ENCODE results near the gene OR1S1.
"Not testable (repeated sequence)": the region's sequence is repeated elsewhere in the genome, so short reads cannot be mapped to it uniquely, and the experiment has no call there.

Gene OR1S1

DNA sequence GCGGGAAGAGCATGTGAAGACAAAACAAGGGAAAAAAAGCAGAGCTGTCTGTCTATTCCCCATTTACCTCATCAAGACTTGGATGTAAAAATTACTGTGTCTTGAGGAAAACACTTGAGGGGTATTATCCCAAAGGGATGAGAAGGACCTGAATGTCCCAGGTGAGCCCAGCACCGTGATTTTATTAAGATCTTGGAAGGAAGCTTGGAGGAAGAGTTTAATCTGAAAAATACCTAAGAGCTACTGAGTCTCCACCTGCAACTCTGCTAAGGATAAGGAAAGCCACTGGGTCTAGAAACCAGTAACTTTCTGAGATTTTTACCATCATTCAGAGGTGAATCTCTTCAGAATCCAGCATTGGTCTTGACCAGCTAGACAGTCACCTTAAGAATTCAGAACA lies at the start of gene OR1S1:
Gene OR1S1 (plus strand): TSS at position 301 of the 400 bp plus-strand sequence.
- not testable (repeated sequence) for H2AFZ ChIP-seq (ENCODE audit: low read length, unreplicated experiment); H3K4me3 ChIP-seq (ENCODE audit: low read depth, low read length); H3K27me3 ChIP-seq (ENCODE audit: insufficient read depth, low read length); H3K36me3 ChIP-seq (ENCODE audit: insufficient read depth, low read length); H3K27ac ChIP-seq (ENCODE audit: low read depth, low read length); H3K79me2 ChIP-seq (ENCODE audit: control insufficient read depth, insufficient read depth, low read length, unreplicated experiment); H3K4me1 ChIP-seq (ENCODE audit: control insufficient read depth, insufficient read depth, low read length, unreplicated experiment)

DNA sequence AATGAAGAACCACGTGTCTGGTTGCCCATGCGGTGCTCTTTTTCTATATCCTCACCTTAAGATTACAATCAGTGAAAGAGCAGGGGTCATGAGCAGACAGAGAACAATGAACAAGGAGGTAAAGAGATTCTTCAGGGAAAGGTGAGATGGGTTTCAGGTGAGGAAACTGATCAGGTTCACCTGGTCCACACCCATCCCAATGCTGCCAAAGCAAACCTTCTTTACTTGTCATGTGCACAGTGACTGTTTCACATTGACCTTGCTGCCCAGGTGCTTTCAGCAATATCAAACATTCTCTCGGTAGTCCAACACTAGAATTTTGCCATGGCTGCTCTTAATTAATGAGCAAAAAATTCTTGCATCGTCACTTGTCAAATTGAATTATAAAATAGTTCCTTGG lies 48.1 kb upstream of the OR1S1 start:
- no peak overlapping the region for H2AFZ ChIP-seq (ENCODE audit: low read length, unreplicated experiment)
- H3K4me1 ChIP-seq (ENCODE audit: control insufficient read depth, insufficient read depth, low read length, unreplicated experiment), result no peaks in the 10 kb centered on the region

DNA sequence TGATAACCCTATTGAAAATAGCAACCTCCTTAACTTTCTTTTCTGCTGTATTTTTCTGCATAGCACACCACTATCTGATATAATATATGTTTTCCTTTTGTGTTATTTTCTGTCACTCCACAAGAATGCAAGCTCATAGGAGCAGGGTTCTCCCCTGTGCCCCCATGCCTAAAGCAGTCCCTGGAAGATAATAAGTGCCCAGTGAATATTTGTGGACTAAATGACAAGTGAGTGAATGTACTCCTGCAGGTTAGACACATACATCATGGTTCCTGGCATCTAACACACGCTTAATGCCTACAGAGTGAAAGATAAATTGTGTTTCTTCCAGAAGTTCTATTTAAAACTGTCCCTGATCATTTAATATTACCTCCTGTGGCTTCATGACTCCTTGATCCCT lies 47.5 kb upstream of the OR1S1 start:
- H3K27me3 ChIP-seq (ENCODE audit: insufficient read depth, low read length), result peaks cover 39% of the 10 kb centered on the region
- H3K4me1 ChIP-seq (ENCODE audit: control insufficient read depth, insufficient read depth, low read length, unreplicated experiment), result no peaks in the 10 kb centered on the region
- H3K36me3 ChIP-seq (ENCODE audit: insufficient read depth, low read length), result no peaks in the 10 kb centered on the region
- no peak overlapping the region for H3K27ac ChIP-seq (ENCODE audit: low read depth, low read length)
- H3K79me2 ChIP-seq (ENCODE audit: control insufficient read depth, insufficient read depth, low read length, unreplicated experiment), result no peaks in the 10 kb centered on the region
- no peak overlapping the region for H2AFZ ChIP-seq (ENCODE audit: low read length, unreplicated experiment)
- no peak overlapping the region for H3K4me3 ChIP-seq (ENCODE audit: low read depth, low read length)

More for the DNA sequence above, 48.1 kb upstream of the OR1S1 start:
- peaks cover 39% of the 10 kb centered on the region for H3K27me3 ChIP-seq (ENCODE audit: insufficient read depth, low read length)
- no peak overlapping the region for H3K4me3 ChIP-seq (ENCODE audit: low read depth, low read length)
- H3K36me3 ChIP-seq (ENCODE audit: insufficient read depth, low read length), result no peaks in the 10 kb centered on the region
- no peak overlapping the region for H3K27ac ChIP-seq (ENCODE audit: low read depth, low read length)
- H3K79me2 ChIP-seq (ENCODE audit: control insufficient read depth, insufficient read depth, low read length, unreplicated experiment), result no peaks in the 10 kb centered on the region

DNA sequence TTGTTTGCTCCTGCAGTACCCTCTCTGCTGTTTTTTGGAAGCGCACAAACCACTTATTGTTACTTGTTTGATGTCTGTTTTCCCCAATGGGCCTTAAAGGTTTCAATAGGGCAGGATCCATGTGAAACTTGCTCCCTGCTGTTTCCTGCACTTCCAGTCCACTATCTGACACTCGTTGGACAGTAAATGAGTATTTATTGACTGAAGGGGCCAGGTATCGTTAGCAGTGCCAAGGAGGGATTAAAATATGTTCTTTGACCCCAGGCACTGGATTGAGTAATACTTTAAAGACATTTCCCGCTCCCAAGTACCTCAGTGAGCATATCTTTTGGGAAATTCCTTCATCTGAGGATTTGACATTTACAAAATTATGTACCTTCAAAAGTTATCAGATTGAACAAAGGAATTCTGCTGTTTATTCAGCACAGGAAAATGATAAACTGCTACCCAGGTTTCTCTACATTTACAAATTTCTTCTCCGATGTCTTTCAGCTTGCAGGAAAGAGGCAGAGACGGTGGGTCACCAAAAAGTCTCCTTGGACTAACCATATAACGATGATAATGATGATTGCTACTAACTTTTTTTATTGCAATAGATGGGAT lies 46.9 kb upstream of the OR1S1 start:
- Histone ChIP-seq H3K4me3 (ENCODE audit: low read depth, low read length) (no peak overlapping the region), H3K36me3 (ENCODE audit: insufficient read depth, low read length) (no peaks in the 10 kb centered on the region), H3K27ac (ENCODE audit: low read depth, low read length) (no peak overlapping the region), H3K79me2 (ENCODE audit: control insufficient read depth, insufficient read depth, low read length, unreplicated experiment) (no peaks in the 10 kb centered on the region), H3K4me1 (ENCODE audit: control insufficient read depth, insufficient read depth, low read length, unreplicated experiment) (no peaks in the 10 kb centered on the region), H3K27me3 (ENCODE audit: insufficient read depth, low read length) (peaks cover 39% of the 10 kb centered on the region), H2AFZ (ENCODE audit: low read length, unreplicated experiment) (no peak overlapping the region)

DNA sequence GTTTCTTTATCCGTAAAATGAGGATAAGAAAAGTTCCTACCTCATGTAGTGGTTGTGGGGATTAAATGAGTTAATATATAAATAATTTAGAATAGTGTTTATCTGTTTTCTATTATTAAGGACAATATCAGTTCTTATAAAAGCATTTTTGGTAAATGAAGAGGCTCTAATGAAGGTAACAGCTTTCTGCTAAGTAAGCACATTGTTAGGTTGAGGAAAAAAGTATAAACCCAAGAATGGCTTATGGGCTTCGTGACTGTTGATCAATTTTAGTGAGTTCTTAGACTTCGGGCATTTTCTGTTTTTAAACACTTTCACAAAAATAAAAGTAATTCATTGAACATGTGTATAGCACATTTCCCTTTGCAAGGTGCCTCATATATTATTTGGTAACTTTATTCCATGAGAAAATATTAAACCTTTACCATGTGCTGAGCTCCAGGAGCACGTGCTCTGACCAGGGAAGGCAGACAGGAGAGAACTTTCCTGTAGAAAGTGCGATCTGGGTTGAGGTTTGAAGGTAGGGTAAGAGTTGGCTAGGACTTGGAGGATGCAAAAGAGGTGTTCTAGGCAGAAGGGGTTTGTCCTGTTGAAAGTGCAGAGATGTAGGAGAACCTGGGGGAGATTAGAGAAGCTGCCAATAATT lies 35.0 kb upstream of the OR1S1 start:
- Histone ChIP-seq H3K4me1 (ENCODE audit: control insufficient read depth, insufficient read depth, low read length, unreplicated experiment) (no peaks in the 10 kb centered on the region), H3K36me3 (ENCODE audit: insufficient read depth, low read length) (no peaks in the 10 kb centered on the region), H2AFZ (ENCODE audit: low read length, unreplicated experiment) (no peak overlapping the region), H3K79me2 (ENCODE audit: control insufficient read depth, insufficient read depth, low read length, unreplicated experiment) (no peaks in the 10 kb centered on the region), H3K27ac (ENCODE audit: low read depth, low read length) (no peak overlapping the region), H3K4me3 (ENCODE audit: low read depth, low read length) (no peak overlapping the region), H3K27me3 (ENCODE audit: insufficient read depth, low read length) (peaks cover 26% of the 10 kb centered on the region)

DNA sequence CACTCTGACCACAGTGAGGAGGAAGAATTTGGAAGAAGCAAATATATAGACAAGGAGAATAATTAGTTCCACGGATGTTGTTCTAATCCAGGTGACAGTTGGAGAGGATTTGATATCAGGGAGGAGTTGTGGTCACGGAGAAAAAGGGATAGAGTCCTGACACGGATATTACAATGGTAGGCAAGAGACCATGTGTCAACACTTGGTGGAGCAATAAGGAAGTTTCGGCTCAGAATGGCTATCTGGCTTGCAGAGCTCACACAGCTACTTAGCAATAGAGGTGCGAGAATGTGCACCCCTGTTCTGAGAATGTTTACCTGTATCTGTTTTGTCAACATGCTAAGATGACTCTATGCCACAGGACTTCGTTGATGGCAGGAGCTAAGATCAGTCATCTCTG lies 34.1 kb upstream of the OR1S1 start:
- no peaks in the 10 kb centered on the region for H3K36me3 ChIP-seq (ENCODE audit: insufficient read depth, low read length)
- no peak overlapping the region for H2AFZ ChIP-seq (ENCODE audit: low read length, unreplicated experiment)

DNA sequence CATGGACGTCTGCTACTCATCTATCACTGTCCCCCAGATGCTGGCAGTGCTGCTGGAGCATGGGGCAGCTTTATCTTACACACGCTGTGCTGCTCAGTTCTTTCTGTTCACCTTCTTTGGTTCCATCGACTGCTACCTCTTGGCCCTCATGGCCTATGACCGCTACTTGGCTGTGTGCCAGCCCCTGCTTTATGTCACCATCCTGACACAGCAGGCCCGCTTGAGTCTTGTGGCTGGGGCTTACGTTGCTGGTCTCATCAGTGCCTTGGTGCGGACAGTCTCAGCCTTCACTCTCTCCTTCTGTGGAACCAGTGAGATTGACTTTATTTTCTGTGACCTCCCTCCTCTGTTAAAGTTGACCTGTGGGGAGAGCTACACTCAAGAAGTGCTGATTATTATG lies 32.9 kb upstream of the OR1S1 start:
- Histone ChIP-seq H3K27ac (ENCODE audit: low read depth, low read length) (no peak overlapping the region), H3K27me3 (ENCODE audit: insufficient read depth, low read length) (peaks cover 27% of the 10 kb centered on the region; the same call in 1 of the 2 replicates), H2AFZ (ENCODE audit: low read length, unreplicated experiment) (no peak overlapping the region)

More for the DNA sequence above, 34.1 kb upstream of the OR1S1 start:
- Histone ChIP-seq H3K27me3 (ENCODE audit: insufficient read depth, low read length) (peaks cover 28% of the 10 kb centered on the region), H3K4me1 (ENCODE audit: control insufficient read depth, insufficient read depth, low read length, unreplicated experiment) (no peaks in the 10 kb centered on the region), H3K4me3 (ENCODE audit: low read depth, low read length) (no peak overlapping the region), H3K27ac (ENCODE audit: low read depth, low read length) (no peak overlapping the region), H3K79me2 (ENCODE audit: control insufficient read depth, insufficient read depth, low read length, unreplicated experiment) (no peaks in the 10 kb centered on the region)

DNA sequence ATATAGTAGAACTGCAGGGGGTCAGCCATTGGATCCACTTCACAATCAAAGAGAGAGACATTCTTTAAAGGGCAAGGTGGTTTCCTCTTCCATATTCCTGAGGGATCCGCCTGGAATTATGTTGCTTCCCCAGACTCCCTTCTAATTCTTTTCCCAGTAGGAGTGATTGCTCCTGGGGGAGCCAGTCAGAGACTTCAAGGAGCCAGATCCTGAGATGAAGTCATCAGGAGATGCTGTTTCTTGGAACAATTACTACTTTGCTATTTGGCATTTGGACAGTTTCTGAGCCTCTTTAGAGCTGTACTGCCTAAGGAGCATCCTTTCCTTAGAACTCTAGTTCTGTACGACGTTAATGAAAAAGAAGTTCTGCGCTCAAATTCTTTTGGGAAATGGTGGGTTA lies 25.6 kb upstream of the OR1S1 start:
- peaks cover 37% of the 10 kb centered on the region; the same call in 1 of the 2 replicates for H3K27me3 ChIP-seq (ENCODE audit: insufficient read depth, low read length)
- H3K4me1 ChIP-seq (ENCODE audit: control insufficient read depth, insufficient read depth, low read length, unreplicated experiment), result no peaks in the 10 kb centered on the region
- H3K27ac ChIP-seq (ENCODE audit: low read depth, low read length), result no peak overlapping the region
- no peaks in the 10 kb centered on the region for H3K79me2 ChIP-seq (ENCODE audit: control insufficient read depth, insufficient read depth, low read length, unreplicated experiment)
- no peak overlapping the region for H2AFZ ChIP-seq (ENCODE audit: low read length, unreplicated experiment)
- no peaks in the 10 kb centered on the region for H3K36me3 ChIP-seq (ENCODE audit: insufficient read depth, low read length)
- no peak overlapping the region for H3K4me3 ChIP-seq (ENCODE audit: low read depth, low read length)

More for the DNA sequence above, 32.9 kb upstream of the OR1S1 start:
- Histone ChIP-seq H3K36me3 (ENCODE audit: insufficient read depth, low read length) (no peaks in the 10 kb centered on the region), H3K4me3 (ENCODE audit: low read depth, low read length) (no peak overlapping the region), H3K4me1 (ENCODE audit: control insufficient read depth, insufficient read depth, low read length, unreplicated experiment) (no peaks in the 10 kb centered on the region), H3K79me2 (ENCODE audit: control insufficient read depth, insufficient read depth, low read length, unreplicated experiment) (no peaks in the 10 kb centered on the region)

DNA sequence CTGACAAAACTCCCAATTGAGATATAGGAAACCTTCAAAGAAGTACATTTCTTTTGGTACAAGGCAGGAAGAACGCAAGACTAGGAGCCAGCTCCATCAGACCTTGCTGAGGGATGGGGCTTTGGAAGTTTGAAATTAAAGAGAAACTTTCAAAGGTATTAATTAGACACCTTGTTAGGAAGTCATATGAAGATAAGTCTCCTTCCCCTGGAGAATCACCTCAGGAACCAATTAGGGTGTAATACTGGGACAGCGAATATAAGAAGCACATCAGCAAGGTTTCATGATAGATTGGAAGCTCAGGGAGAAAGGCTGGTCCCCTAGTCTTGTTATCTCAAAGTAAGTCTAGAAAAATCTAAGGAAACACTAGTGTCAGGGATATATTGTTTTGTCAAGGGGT lies 23.8 kb upstream of the OR1S1 start, which contains the start of gene OR9Q2:
Gene OR9Q2 (plus strand): TSS at position 301 of the 400 bp plus-strand sequence. CDS start 1,421 bp downstream, outside the sequence.
- Histone ChIP-seq H3K27ac (ENCODE audit: low read depth, low read length) (no peak within 1 kb of the TSS), H3K4me3 (ENCODE audit: low read depth, low read length) (no peak within 1 kb of the TSS), H3K79me2 (ENCODE audit: control insufficient read depth, insufficient read depth, low read length, unreplicated experiment) (no peaks in the 10 kb centered on the region), H2AFZ (ENCODE audit: low read length, unreplicated experiment) (no peak within 1 kb of the TSS), H3K36me3 (ENCODE audit: insufficient read depth, low read length) (no peaks in the 10 kb centered on the region), H3K4me1 (ENCODE audit: control insufficient read depth, insufficient read depth, low read length, unreplicated experiment) (no peaks in the 10 kb centered on the region), H3K27me3 (ENCODE audit: insufficient read depth, low read length) (peaks cover 33% of the 10 kb centered on the region; the same call in 1 of the 2 replicates)

DNA sequence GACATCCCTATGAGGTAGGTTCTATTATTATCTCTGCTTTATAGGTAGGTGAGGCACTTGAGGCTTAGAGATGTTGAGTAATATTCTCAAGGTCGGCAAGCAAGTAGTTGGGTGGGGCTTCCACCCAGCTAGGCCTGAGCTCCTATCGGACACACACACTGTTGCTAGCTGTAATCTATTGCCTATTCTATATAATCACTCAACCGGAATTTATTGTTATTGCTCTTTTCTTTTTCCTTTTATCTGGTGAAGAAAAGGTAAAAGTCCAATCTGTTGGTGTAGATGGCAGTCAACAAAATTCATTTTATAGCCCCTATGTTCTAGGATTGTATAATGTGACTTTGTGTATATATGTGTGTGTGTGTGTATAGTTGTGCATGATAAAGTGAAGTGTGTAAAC lies 20.3 kb upstream of the OR1S1 start:
- no peaks in the 10 kb centered on the region for H3K79me2 ChIP-seq (ENCODE audit: control insufficient read depth, insufficient read depth, low read length, unreplicated experiment)
- H3K4me3 ChIP-seq (ENCODE audit: low read depth, low read length), result no peak overlapping the region
- no peak overlapping the region for H3K27ac ChIP-seq (ENCODE audit: low read depth, low read length)
- H2AFZ ChIP-seq (ENCODE audit: low read length, unreplicated experiment), result no peak overlapping the region
- H3K27me3 ChIP-seq (ENCODE audit: insufficient read depth, low read length), result peaks cover 23% of the 10 kb centered on the region; the same call in 1 of the 2 replicates
- H3K4me1 ChIP-seq (ENCODE audit: control insufficient read depth, insufficient read depth, low read length, unreplicated experiment), result no peaks in the 10 kb centered on the region
- no peaks in the 10 kb centered on the region for H3K36me3 ChIP-seq (ENCODE audit: insufficient read depth, low read length)

DNA sequence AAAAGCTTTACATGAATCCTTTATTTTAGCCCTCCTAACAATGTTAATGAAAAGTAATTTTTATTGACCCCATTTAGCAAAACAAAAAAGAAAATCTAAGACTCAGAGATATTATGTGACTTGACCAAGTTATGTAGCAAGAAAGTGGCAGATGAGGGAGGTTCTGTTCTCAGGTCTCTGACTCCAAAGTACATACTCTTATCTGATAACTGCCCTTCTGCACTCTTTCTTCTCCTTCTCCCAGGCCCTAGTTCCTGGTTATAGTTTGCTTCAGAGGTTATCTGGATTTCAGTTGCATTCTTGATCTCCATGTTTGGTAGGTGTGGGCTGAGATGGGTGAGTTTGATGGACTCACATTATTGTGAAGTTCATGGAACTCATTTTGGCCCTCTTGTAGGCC lies 19.1 kb upstream of the OR1S1 start:
- Histone ChIP-seq H3K36me3 (ENCODE audit: insufficient read depth, low read length) (no peaks in the 10 kb centered on the region), H3K79me2 (ENCODE audit: control insufficient read depth, insufficient read depth, low read length, unreplicated experiment) (no peaks in the 10 kb centered on the region), H3K4me3 (ENCODE audit: low read depth, low read length) (no peak overlapping the region), H2AFZ (ENCODE audit: low read length, unreplicated experiment) (no peak overlapping the region), H3K4me1 (ENCODE audit: control insufficient read depth, insufficient read depth, low read length, unreplicated experiment) (no peaks in the 10 kb centered on the region), H3K27me3 (ENCODE audit: insufficient read depth, low read length) (peaks cover 19% of the 10 kb centered on the region; the same call in 1 of the 2 replicates), H3K27ac (ENCODE audit: low read depth, low read length) (no peak overlapping the region)
